ENCODE measurements around the gene SLC35F4. TPM values are rescaled to one million over a fixed set of nuclear protein-coding genes. Genes with fewer than 3 reads are reported as not detected.

Gene SLC35F4
- total RNA-seq, 1 experiment from 2014 or later, result not detected

DNA sequence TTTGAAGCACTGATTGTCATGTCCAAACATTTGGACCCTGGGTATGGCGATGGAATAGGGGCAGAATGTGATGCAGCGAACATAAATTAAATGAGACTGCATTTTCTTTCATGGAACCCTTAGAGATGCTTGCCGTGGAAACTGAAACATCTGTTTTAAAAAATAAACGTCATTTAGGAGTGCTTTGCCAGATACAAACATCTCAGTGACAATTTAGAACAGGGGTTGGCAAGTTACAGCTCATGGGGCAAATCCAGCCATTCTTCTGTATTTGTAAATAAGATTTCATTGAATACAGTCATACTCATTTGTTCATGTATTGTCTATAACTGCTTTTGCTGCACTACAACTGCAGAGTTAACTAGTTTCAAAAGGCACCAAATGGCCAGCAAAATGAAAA lies 51.2 kb downstream of the SLC35F4 start:
- TF ChIP-seq EZH2 (IDR thresholded peaks at IDR 0.05; ENCODE audit: borderline replicate concordance, low read depth, low read length, poor library complexity, severe bottlenecking), result no peak
- TF ChIP-seq, protein P1, sequence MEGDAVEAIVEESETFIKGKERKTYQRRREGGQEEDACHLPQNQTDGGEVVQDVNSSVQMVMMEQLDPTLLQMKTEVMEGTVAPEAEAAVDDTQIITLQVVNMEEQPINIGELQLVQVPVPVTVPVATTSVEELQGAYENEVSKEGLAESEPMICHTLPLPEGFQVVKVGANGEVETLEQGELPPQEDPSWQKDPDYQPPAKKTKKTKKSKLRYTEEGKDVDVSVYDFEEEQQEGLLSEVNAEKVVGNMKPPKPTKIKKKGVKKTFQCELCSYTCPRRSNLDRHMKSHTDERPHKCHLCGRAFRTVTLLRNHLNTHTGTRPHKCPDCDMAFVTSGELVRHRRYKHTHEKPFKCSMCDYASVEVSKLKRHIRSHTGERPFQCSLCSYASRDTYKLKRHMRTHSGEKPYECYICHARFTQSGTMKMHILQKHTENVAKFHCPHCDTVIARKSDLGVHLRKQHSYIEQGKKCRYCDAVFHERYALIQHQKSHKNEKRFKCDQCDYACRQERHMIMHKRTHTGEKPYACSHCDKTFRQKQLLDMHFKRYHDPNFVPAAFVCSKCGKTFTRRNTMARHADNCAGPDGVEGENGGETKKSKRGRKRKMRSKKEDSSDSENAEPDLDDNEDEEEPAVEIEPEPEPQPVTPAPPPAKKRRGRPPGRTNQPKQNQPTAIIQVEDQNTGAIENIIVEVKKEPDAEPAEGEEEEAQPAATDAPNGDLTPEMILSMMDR (conservative IDR thresholded peaks at IDR 0.05; ENCODE audit: low read depth, low read length), result no peak
- Histone ChIP-seq H3K36me3 (ENCODE audit: insufficient read depth, low read length, poor library complexity, severe bottlenecking) (no peaks in the 10 kb centered on the region), H3K27ac (ENCODE audit: low read depth, low read length, poor library complexity, severe bottlenecking) (no peak overlapping the region), H3K9me3 (ENCODE audit: low read depth, low read length, poor library complexity, severe bottlenecking) (no peaks in the 10 kb centered on the region), H3K27me3 (replicated peaks; ENCODE audit: insufficient read depth, low read depth, low read length, poor library complexity) (no peaks in the 10 kb centered on the region), H3K4me3 (ENCODE audit: low read depth, low read length, poor library complexity, severe bottlenecking) (no peak overlapping the region), H3K4me1 (ENCODE audit: insufficient read depth, low read length, poor library complexity, severe bottlenecking) (peaks cover 5% of the 10 kb centered on the region)
- BruUV-seq (replicated peaks), result no TSS peak
- intact Hi-C loops (cut with micrococcal nuclease; ENCODE audit: unreplicated experiment), result no loop called here
- CTCF ChIA-PET, result no interaction called here
- DNase-seq (ENCODE audit: low spot score), result no peak
- POLR2A ChIA-PET (ENCODE audit: low non-redundant PET), result no interaction called here

DNA sequence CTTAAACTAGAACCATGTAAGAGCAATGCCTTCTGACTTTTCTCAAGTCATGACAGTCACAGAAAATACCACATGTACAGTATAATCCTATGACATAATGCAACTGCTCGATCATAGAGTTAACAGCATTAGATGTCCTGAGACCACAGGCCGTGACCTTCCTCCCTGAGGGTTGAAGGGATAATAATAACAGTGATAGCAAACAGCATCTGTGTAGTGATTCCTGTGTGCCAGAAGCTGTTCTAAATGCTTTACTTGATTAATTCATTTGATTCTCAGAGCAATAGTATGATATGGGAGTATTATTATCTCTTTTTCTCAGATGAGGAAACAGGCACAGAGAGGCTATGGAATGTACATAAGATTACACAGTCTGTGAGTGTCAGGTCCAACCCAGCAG lies 53.2 kb downstream of the SLC35F4 start:
- H3K27me3 ChIP-seq (replicated peaks; ENCODE audit: insufficient read depth, low read depth, low read length, poor library complexity), result no peaks in the 10 kb centered on the region
- no peaks in the 10 kb centered on the region for H3K36me3 ChIP-seq (ENCODE audit: insufficient read depth, low read length, poor library complexity, severe bottlenecking)
- DNase-seq (ENCODE audit: low spot score), result no peak
- ChIA-PET CTCF (no interaction called here), POLR2A (ENCODE audit: low non-redundant PET) (no interaction called here)
- peaks cover 5% of the 10 kb centered on the region for H3K4me1 ChIP-seq (ENCODE audit: insufficient read depth, low read length, poor library complexity, severe bottlenecking)
- intact Hi-C loops (cut with micrococcal nuclease; ENCODE audit: unreplicated experiment), result no loop called here
- H3K4me3 ChIP-seq (ENCODE audit: low read depth, low read length, poor library complexity, severe bottlenecking), result no peak overlapping the region
- no TSS peak for BruUV-seq (replicated peaks)
- no peak overlapping the region for H3K27ac ChIP-seq (ENCODE audit: low read depth, low read length, poor library complexity, severe bottlenecking)
- H3K9me3 ChIP-seq (ENCODE audit: low read depth, low read length, poor library complexity, severe bottlenecking), result no peaks in the 10 kb centered on the region
- no peak for TF ChIP-seq EZH2 (IDR thresholded peaks at IDR 0.05; ENCODE audit: borderline replicate concordance, low read depth, low read length, poor library complexity, severe bottlenecking)
- TF ChIP-seq, protein P1 (conservative IDR thresholded peaks at IDR 0.05; ENCODE audit: low read depth, low read length), result no peak

DNA sequence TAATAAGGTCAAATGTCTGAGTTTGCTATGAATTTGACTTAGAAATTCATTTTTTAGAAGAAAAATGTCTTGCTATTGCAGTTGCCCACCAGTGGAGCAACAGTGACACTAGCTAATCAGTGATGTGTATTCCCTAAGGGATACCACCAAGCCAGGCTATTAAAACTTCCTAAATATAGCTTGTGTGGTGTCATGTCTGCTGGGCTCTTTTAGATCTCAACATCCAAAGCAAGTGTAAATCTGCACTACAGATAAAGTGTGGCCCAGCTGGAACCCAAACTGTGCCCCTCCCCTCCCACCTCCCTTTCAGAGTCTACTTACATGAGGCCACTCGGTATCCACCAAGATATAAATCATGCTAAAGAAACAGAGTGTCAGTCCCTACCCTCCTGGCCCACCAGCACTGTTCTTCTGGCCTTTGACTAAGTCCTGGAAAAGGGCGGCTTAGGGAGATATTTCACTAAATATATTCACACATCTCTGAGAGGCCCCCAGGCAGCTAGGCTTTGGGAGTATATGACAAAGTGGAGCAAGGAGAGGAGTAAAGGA lies 53.8 kb downstream of the SLC35F4 start:
- POLR2A ChIA-PET (ENCODE audit: low non-redundant PET), result no interaction called here
- intact Hi-C loops (cut with micrococcal nuclease; ENCODE audit: unreplicated experiment), result no loop called here
- H3K4me3 ChIP-seq (ENCODE audit: low read depth, low read length, poor library complexity, severe bottlenecking), result no peak overlapping the region
- peak; percentile 35 for DNase-seq (ENCODE audit: low spot score)
- CTCF ChIA-PET, result no interaction called here
- H3K4me1 ChIP-seq (ENCODE audit: insufficient read depth, low read length, poor library complexity, severe bottlenecking), result peaks cover 5% of the 10 kb centered on the region
- no peaks in the 10 kb centered on the region for H3K27me3 ChIP-seq (replicated peaks; ENCODE audit: insufficient read depth, low read depth, low read length, poor library complexity)
- no peak overlapping the region for H3K27ac ChIP-seq (ENCODE audit: low read depth, low read length, poor library complexity, severe bottlenecking)
- H3K9me3 ChIP-seq (ENCODE audit: low read depth, low read length, poor library complexity, severe bottlenecking), result no peaks in the 10 kb centered on the region
- TF ChIP-seq, protein P1 (conservative IDR thresholded peaks at IDR 0.05; ENCODE audit: low read depth, low read length), result no peak
- no peak for TF ChIP-seq EZH2 (IDR thresholded peaks at IDR 0.05; ENCODE audit: borderline replicate concordance, low read depth, low read length, poor library complexity, severe bottlenecking)
- H3K36me3 ChIP-seq (ENCODE audit: insufficient read depth, low read length, poor library complexity, severe bottlenecking), result no peaks in the 10 kb centered on the region
- no TSS peak for BruUV-seq (replicated peaks)
